Raji (cell line): Measurements from ENCODE around the gene RNF166.

Experiments used
- POLR2A ChIP-seq: IDR thresholded peaks from 2 replicates; pipeline ENCODE4 v1.6.1; 2011; ENCODE audit warnings: low read depth, low read length, control low read depth; ENCODE audit not compliant: insufficient read depth

RNF166 gene

GRCh38 chr16:88654363-88655052 lies 51.7 kb downstream of the RNF166 start:
- no peak for TF ChIP-seq POLR2A

GRCh38 chr16:88653596-88654362 lies 52.4 kb downstream of the RNF166 start:
- no peak for TF ChIP-seq POLR2A

- TF ChIP-seq POLR2A, result no peak
Observed at GRCh38 chr16:88653101-88653500, 53.1 kb downstream of the RNF166 start.

GRCh38 chr16:88652762-88653063 lies 53.5 kb downstream of the RNF166 start:
- no peak for TF ChIP-seq POLR2A

- no peak for TF ChIP-seq POLR2A
Observed at GRCh38 chr16:88651989-88652761, 54.0 kb downstream of the RNF166 start.

GRCh38 chr16:88651276-88651988 lies 54.8 kb downstream of the RNF166 start:
- TF ChIP-seq POLR2A, result peak; percentile 50

GRCh38 chr16:88650749-88651275 lies 55.4 kb downstream of the RNF166 start, which contains the start of gene CYBA:
CYBA (minus strand) TSS chr16:88651053; CDS start chr16:88651013, 40 bp downstream.
- TF ChIP-seq POLR2A, result peak; percentile 91

- no peak; the same call in 1 of the 2 replicates for TF ChIP-seq POLR2A
Observed at GRCh38 chr16:88649924-88650748, 56.1 kb downstream of the RNF166 start.

- TF ChIP-seq POLR2A, result no peak
Observed at GRCh38 chr16:88649195-88649923, 56.8 kb downstream of the RNF166 start.

GRCh38 chr16:88647178-88648070 lies 58.8 kb downstream of the RNF166 start:
- no peak for TF ChIP-seq POLR2A
